Loucy (cell line): ENCODE data around the gene PBX1.
"Not testable (repeated sequence)": the region's sequence is repeated elsewhere in the genome, so short reads cannot be mapped to it uniquely, and the experiment has no call there.

ENCODE experiments used
- H2AFZ ChIP-seq: fragments of 200-600 bp; sonication (generic); 2 replicates; pipeline ENCODE4 v1.6.0; 2016; ENCODE audit warnings: antibody characterized with exemption, mild to moderate bottlenecking, low read length, moderate library complexity
- H3F3A ChIP-seq: fragments of 200-600 bp; 2 replicates; pipeline ENCODE4 v1.6.0; 2016; ENCODE audit warnings: antibody characterized with exemption, low read depth, mild to moderate bottlenecking
- H3K27me3 ChIP-seq: fragments of 200-600 bp; sonication (generic); 2 replicates; pipeline ENCODE4 v1.6.1; 2014; ENCODE audit warnings: low read length, mild to moderate bottlenecking; ENCODE audit not compliant: insufficient read depth, poor library complexity, severe bottlenecking
- H3K36me3 ChIP-seq: fragments of 200-600 bp; sonication (generic); 2 replicates; pipeline ENCODE4 v1.6.1; 2016; ENCODE audit warnings: low read length; ENCODE audit not compliant: insufficient read depth
- H3K4me1 ChIP-seq: fragments of 200-600 bp; sonication (generic); 2 replicates; pipeline ENCODE4 v1.5.1; 2014; ENCODE audit warnings: low read length, mild to moderate bottlenecking; ENCODE audit not compliant: insufficient read depth, poor library complexity, severe bottlenecking
- H3K4me2 ChIP-seq: fragments of 200-600 bp; sonication (generic); 2 replicates; pipeline ENCODE4 v1.6.0; 2014; ENCODE audit warnings: antibody characterized with exemption, low read length, low read depth, mild to moderate bottlenecking; ENCODE audit not compliant: poor library complexity, severe bottlenecking
- H3K4me3 ChIP-seq: fragments of 200-600 bp; sonication (generic); 2 replicates; pipeline ENCODE4 v1.5.1; 2014; ENCODE audit warnings: low read length, mild to moderate bottlenecking, mixed read lengths; ENCODE audit not compliant: poor library complexity, severe bottlenecking
- H3K79me2 ChIP-seq: fragments of 200-600 bp; sonication (generic); 2 replicates; pipeline ENCODE4 v1.6.1; 2014; ENCODE audit warnings: low read length; ENCODE audit not compliant: insufficient read depth
- H3K9ac ChIP-seq: fragments of 200-600 bp; sonication (generic); 2 replicates; pipeline ENCODE4 v1.6.0; 2014; ENCODE audit warnings: mild to moderate bottlenecking, low read depth, low read length, moderate library complexity; ENCODE audit not compliant: poor library complexity, severe bottlenecking
- H3K9me2 ChIP-seq: fragments of 200-600 bp; sonication (generic); replicated peaks from 2 replicates; pipeline ENCODE4 v1.6.1; 2016; ENCODE audit warnings: low read depth, low read length, mixed read lengths
- H3K9me3 ChIP-seq: fragments of 200-600 bp; sonication (generic); 2 replicates; pipeline ENCODE4 v1.6.1; 2014; ENCODE audit warnings: mild to moderate bottlenecking, antibody characterized with exemption, low read length, low read depth; ENCODE audit not compliant: insufficient read depth
- H4K20me1 ChIP-seq: fragments of 200-600 bp; sonication (generic); 2 replicates; pipeline ENCODE4 v1.6.0; 2014; ENCODE audit warnings: antibody characterized with exemption, low read length, mild to moderate bottlenecking; ENCODE audit not compliant: insufficient read depth, poor library complexity, severe bottlenecking
- CTCF ChIP-seq: fragments of 200-600 bp; sonication (generic); conservative IDR thresholded peaks from 2 replicates; pipeline ENCODE4 v1.5.1; 2014; ENCODE audit warnings: mild to moderate bottlenecking, antibody characterized with exemption, low read length
- EZH2phosphoT487 ChIP-seq: fragments of 200-600 bp; IDR thresholded peaks from 2 replicates; pipeline ENCODE4 v1.6.1; 2018; ENCODE audit warnings: antibody characterized with exemption, mild to moderate bottlenecking, moderate library complexity, borderline replicate concordance

The PBX1 gene

GRCh38 chr1:164534863-164535610 is 23.9 kb upstream of the PBX1 start:
- Histone ChIP-seq H3K4me2 (no peak overlapping the region), H2AFZ (no peak overlapping the region), H3K9me3 (no peaks in the 10 kb centered on the region), H3K4me1 (no peaks in the 10 kb centered on the region), H3K9me2 (no peaks in the 10 kb centered on the region), H4K20me1 (no peaks in the 10 kb centered on the region), H3K9ac (no peak overlapping the region), H3K4me3 (no peak overlapping the region), H3K27me3 (no peaks in the 10 kb centered on the region), H3K36me3 (no peaks in the 10 kb centered on the region), H3K79me2 (no peaks in the 10 kb centered on the region), H3F3A (no peaks in the 10 kb centered on the region)
- no peak for TF ChIP-seq EZH2phosphoT487

GRCh38 chr1:164552463-164552988 is 6.5 kb upstream of the PBX1 start:
- H3K4me1 ChIP-seq, H3K9me3 ChIP-seq, H3K79me2 ChIP-seq, H3K9me2 ChIP-seq, H3K9ac ChIP-seq, H3K27me3 ChIP-seq, H3K4me2 ChIP-seq, H3K36me3 ChIP-seq, H4K20me1 ChIP-seq, H3K4me3 ChIP-seq, H3F3A ChIP-seq, H2AFZ ChIP-seq: not testable (repeated sequence)

- Histone ChIP-seq H3K9me2 (no peaks in the 10 kb centered on the region), H3K27me3 (no peaks in the 10 kb centered on the region), H3K9me3 (no peaks in the 10 kb centered on the region), H4K20me1 (no peaks in the 10 kb centered on the region), H3K4me3 (no peak overlapping the region), H3K4me2 (no peak overlapping the region), H3K9ac (no peak overlapping the region), H3K4me1 (no peaks in the 10 kb centered on the region), H3K36me3 (no peaks in the 10 kb centered on the region), H3K79me2 (no peaks in the 10 kb centered on the region), H3F3A (no peaks in the 10 kb centered on the region), H2AFZ (no peak overlapping the region)
- no peak for TF ChIP-seq EZH2phosphoT487
- no peak for TF ChIP-seq CTCF
Observed at GRCh38 chr1:164557270-164557669, 1.7 kb upstream of the PBX1 start.

- Histone ChIP-seq H2AFZ (0 out of 2 replicates have a peak overlapping the region, but pooled peaks have one; percentile 19), H3K4me3 (no peak overlapping the region)
Observed at GRCh38 chr1:164559342-164560051, 513 bp downstream of the PBX1 start.

More at GRCh38 chr1:164559342-164560051, 513 bp downstream of the PBX1 start:
- H3K79me2 ChIP-seq = no peaks in the 10 kb centered on the region
- no peak for TF ChIP-seq CTCF
- no peak for TF ChIP-seq EZH2phosphoT487
- no peaks in the 10 kb centered on the region for H4K20me1 ChIP-seq
- H3K27me3 ChIP-seq = peaks cover 4% of the 10 kb centered on the region
- H3K4me1 ChIP-seq = no peaks in the 10 kb centered on the region
- H3K9me3 ChIP-seq = no peaks in the 10 kb centered on the region
- H3K9ac ChIP-seq = no peak overlapping the region
- no peaks in the 10 kb centered on the region for H3F3A ChIP-seq
- H3K4me2 ChIP-seq = no peak overlapping the region
- H3K36me3 ChIP-seq = no peaks in the 10 kb centered on the region
- no peaks in the 10 kb centered on the region for H3K9me2 ChIP-seq
